ENCODE measurements around the gene MORN1. TPM values are rescaled to one million over a fixed set of nuclear protein-coding genes. Genes with fewer than 3 reads are reported as not detected.

Gene MORN1
- polyA plus RNA-seq, 1 of the 3 experiments (the other 2 are of a cell fraction): 16.3 TPM

DNA sequence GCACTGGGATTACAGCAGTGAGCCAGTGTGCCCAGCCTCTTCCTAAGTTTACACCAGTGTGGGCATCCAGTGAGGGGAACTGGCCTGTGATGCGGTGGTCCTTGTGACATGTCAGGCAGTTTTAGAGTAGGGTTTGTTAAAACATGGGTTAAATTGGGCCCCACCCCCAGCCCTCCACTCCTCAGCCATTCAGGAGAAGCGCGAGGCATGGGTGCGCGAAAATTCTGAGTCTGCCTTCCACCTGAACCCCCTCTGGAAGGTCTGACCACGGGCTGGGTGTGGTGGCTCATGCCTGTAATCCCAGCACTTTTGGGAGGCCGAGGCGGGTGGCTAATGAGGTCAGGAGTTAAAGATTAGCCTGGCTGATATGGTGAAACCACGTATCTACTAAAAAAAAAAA, 111.5 kb downstream of the MORN1 start (continued):
- TF ChIP-seq CHD2 (IDR thresholded peaks at IDR 0.05; ENCODE audit: low read length, partially characterized antibody) (no peak), SIN3A (IDR thresholded peaks at IDR 0.05; ENCODE audit: borderline replicate concordance, low read depth, low read length) (no peak), JUND (IDR thresholded peaks at IDR 0.05) (no peak)

DNA sequence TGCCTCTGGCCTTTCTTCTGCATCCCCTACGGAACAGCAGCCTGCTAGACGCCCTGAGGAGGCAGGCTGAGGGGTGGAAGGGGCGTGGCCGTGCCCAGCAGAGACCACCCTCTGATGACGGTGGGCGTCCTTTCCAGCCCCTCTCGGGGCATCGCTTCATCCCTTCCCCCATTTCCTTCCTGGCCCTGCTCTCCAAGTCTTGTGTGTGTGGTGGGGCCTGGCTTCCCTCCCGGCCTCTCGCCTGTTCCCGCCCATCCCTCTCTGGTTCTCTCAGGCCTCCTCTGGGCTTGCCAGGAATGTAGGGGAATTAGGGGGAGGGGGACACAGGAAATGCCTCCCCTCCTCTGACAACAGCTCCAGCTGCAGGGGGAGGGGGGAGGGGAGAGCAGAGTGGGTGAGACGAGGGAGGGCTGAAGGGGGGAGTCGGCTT, 112.1 kb downstream of the MORN1 start:
- no peak for DNase-seq
- Histone ChIP-seq H3K36me3 (replicated peaks in 1 of 2; ENCODE audit: control insufficient read depth in 1 of 2, insufficient read depth in 2 of 2, low read length in 1 of 2) (no peaks in the 10 kb centered on the region), H3K9me3 (no peaks in the 10 kb centered on the region), H3K9me2 (no peaks in the 10 kb centered on the region), H4K20me1 (ENCODE audit: insufficient read depth) (peaks cover 63% of the 10 kb centered on the region), H3F3A (replicated peaks; ENCODE audit: insufficient read depth) (no peaks in the 10 kb centered on the region), H3K27ac (ENCODE audit: low read depth in 2 of 2, low read length in 1 of 2) (peak overlapping the region in 1 of 2 experiments; percentile 36; a peak in 1 of 4 replicates), H3K4me2 (no peak overlapping the region), H3K4me1 (ENCODE audit: control insufficient read depth in 1 of 2, insufficient read depth in 2 of 2, low read depth in 1 of 2, low read length in 1 of 2) (peaks cover 0 to 51% of the 10 kb centered on the region in 2 experiments; a peak in 1 of 4 replicates), H2AFZ (ENCODE audit: low read depth) (no peak overlapping the region), H3K79me2 (ENCODE audit: insufficient read depth) (peaks cover 70% of the 10 kb centered on the region), H3K9ac (no peak overlapping the region), H3K27me3 (ENCODE audit: insufficient read depth) (no peaks in the 10 kb centered on the region), H3K4me3 (ENCODE audit: low read depth in 2 of 2, low read length in 1 of 2) (no peak overlapping the region)
- CTCF ChIA-PET: no interaction called here
- POLR2A ChIA-PET: no interaction called here
- WGBS (ENCODE audit: low lambda C conversion rate): 93% methylated on average over 7 of the region's 13 CpGs
- TF ChIP-seq, protein P1, sequence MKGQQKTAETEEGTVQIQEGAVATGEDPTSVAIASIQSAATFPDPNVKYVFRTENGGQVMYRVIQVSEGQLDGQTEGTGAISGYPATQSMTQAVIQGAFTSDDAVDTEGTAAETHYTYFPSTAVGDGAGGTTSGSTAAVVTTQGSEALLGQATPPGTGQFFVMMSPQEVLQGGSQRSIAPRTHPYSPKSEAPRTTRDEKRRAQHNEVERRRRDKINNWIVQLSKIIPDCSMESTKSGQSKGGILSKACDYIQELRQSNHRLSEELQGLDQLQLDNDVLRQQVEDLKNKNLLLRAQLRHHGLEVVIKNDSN (IDR thresholded peaks at IDR 0.05; ENCODE audit: borderline replicate concordance, low read depth): no peak
- TF ChIP-seq NRF1 (IDR thresholded peaks at IDR 0.05; ENCODE audit: low read depth, low read length) (no peak), GABPA (IDR thresholded peaks at IDR 0.05; ENCODE audit: low read depth) (no peak), TCF12 (IDR thresholded peaks at IDR 0.05) (no peak), ELF1 (IDR thresholded peaks at IDR 0.05) (no peak), RXRA (IDR thresholded peaks at IDR 0.05; ENCODE audit: borderline replicate concordance, low read depth) (no peak), TEAD4 (IDR thresholded peaks at IDR 0.05; ENCODE audit: borderline replicate concordance, insufficient read depth) (no peak), MEF2A (IDR thresholded peaks at IDR 0.05; ENCODE audit: borderline replicate concordance, low read depth) (no peak), CHD2 (IDR thresholded peaks at IDR 0.05; ENCODE audit: low read length, partially characterized antibody) (no peak), EZH2phosphoT487 (IDR thresholded peaks at IDR 0.05; ENCODE audit: borderline replicate concordance, low read depth) (no peak), SMC3 (IDR thresholded peaks at IDR 0.05; ENCODE audit: low read depth, low read length) (no peak), JUND (IDR thresholded peaks at IDR 0.05) (no peak), FOSL2 (IDR thresholded peaks at IDR 0.05; ENCODE audit: borderline replicate concordance, low read depth) (no peak), RCOR1 (IDR thresholded peaks at IDR 0.05; ENCODE audit: low read length) (no peak)
- TF ChIP-seq, protein P2, sequence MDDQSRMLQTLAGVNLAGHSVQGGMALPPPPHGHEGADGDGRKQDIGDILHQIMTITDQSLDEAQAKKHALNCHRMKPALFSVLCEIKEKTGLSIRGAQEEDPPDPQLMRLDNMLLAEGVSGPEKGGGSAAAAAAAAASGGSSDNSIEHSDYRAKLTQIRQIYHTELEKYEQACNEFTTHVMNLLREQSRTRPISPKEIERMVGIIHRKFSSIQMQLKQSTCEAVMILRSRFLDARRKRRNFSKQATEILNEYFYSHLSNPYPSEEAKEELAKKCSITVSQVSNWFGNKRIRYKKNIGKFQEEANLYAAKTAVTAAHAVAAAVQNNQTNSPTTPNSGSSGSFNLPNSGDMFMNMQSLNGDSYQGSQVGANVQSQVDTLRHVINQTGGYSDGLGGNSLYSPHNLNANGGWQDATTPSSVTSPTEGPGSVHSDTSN (IDR thresholded peaks at IDR 0.05): no peak
- TF ChIP-seq, protein P3, sequence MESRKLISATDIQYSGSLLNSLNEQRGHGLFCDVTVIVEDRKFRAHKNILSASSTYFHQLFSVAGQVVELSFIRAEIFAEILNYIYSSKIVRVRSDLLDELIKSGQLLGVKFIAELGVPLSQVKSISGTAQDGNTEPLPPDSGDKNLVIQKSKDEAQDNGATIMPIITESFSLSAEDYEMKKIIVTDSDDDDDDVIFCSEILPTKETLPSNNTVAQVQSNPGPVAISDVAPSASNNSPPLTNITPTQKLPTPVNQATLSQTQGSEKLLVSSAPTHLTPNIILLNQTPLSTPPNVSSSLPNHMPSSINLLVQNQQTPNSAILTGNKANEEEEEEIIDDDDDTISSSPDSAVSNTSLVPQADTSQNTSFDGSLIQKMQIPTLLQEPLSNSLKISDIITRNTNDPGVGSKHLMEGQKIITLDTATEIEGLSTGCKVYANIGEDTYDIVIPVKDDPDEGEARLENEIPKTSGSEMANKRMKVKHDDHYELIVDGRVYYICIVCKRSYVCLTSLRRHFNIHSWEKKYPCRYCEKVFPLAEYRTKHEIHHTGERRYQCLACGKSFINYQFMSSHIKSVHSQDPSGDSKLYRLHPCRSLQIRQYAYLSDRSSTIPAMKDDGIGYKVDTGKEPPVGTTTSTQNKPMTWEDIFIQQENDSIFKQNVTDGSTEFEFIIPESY (IDR thresholded peaks at IDR 0.05; ENCODE audit: borderline replicate concordance, low read depth): no peak
- TF ChIP-seq, protein P4, sequence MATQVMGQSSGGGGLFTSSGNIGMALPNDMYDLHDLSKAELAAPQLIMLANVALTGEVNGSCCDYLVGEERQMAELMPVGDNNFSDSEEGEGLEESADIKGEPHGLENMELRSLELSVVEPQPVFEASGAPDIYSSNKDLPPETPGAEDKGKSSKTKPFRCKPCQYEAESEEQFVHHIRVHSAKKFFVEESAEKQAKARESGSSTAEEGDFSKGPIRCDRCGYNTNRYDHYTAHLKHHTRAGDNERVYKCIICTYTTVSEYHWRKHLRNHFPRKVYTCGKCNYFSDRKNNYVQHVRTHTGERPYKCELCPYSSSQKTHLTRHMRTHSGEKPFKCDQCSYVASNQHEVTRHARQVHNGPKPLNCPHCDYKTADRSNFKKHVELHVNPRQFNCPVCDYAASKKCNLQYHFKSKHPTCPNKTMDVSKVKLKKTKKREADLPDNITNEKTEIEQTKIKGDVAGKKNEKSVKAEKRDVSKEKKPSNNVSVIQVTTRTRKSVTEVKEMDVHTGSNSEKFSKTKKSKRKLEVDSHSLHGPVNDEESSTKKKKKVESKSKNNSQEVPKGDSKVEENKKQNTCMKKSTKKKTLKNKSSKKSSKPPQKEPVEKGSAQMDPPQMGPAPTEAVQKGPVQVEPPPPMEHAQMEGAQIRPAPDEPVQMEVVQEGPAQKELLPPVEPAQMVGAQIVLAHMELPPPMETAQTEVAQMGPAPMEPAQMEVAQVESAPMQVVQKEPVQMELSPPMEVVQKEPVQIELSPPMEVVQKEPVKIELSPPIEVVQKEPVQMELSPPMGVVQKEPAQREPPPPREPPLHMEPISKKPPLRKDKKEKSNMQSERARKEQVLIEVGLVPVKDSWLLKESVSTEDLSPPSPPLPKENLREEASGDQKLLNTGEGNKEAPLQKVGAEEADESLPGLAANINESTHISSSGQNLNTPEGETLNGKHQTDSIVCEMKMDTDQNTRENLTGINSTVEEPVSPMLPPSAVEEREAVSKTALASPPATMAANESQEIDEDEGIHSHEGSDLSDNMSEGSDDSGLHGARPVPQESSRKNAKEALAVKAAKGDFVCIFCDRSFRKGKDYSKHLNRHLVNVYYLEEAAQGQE (IDR thresholded peaks at IDR 0.05; ENCODE audit: low read depth, low read length): no peak
- TF ChIP-seq, protein P5, sequence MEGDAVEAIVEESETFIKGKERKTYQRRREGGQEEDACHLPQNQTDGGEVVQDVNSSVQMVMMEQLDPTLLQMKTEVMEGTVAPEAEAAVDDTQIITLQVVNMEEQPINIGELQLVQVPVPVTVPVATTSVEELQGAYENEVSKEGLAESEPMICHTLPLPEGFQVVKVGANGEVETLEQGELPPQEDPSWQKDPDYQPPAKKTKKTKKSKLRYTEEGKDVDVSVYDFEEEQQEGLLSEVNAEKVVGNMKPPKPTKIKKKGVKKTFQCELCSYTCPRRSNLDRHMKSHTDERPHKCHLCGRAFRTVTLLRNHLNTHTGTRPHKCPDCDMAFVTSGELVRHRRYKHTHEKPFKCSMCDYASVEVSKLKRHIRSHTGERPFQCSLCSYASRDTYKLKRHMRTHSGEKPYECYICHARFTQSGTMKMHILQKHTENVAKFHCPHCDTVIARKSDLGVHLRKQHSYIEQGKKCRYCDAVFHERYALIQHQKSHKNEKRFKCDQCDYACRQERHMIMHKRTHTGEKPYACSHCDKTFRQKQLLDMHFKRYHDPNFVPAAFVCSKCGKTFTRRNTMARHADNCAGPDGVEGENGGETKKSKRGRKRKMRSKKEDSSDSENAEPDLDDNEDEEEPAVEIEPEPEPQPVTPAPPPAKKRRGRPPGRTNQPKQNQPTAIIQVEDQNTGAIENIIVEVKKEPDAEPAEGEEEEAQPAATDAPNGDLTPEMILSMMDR (IDR thresholded peaks at IDR 0.05): no peak

Data from SK-N-SH (cell line).